Aorta (tissue), 5 donors: ENCODE measurements around the gene ACTL9. TPM values are rescaled to one million over a fixed set of nuclear protein-coding genes. Genes with fewer than 3 reads are reported as not detected.

Source experiments
- ATAC-seq: fragments of 200-7000 bp; cut with Tn5 transposase; one replicate; pipeline ENCODE4 v1.9.1; 2022; ENCODE audit warnings: moderate library complexity; ENCODE audit not compliant: low FRiP score
- DNase-seq, 2 donors: peaks; one replicate each; pipeline ENCODE4 v3.0.0-alpha.2; 2020
- H3K27ac ChIP-seq, 2 donors: one replicate each; pipeline ENCODE4 v1.5.1; 2013; ENCODE audit warnings: low read length in 2 of 2, mild to moderate bottlenecking in 2 of 2, moderate library complexity in 2 of 2, control low read depth in 1 of 2, inconsistent platforms in 1 of 2, low read depth in 1 of 2
- H3K27me3 ChIP-seq, 2 donors: one replicate each; pipeline ENCODE4 v1.6.1; 2013; ENCODE audit warnings: control low read depth in 1 of 2, low read length in 1 of 2, mild to moderate bottlenecking in 1 of 2, moderate library complexity in 1 of 2; ENCODE audit not compliant: insufficient read depth in 2 of 2, control insufficient read depth in 1 of 2
- H3K36me3 ChIP-seq, 2 donors: one replicate each; pipeline ENCODE4 v1.6.1; 2013; ENCODE audit warnings: control low read depth in 1 of 2, low read length in 1 of 2, mild to moderate bottlenecking in 1 of 2; ENCODE audit not compliant: insufficient read depth in 2 of 2, control insufficient read depth in 1 of 2
- H3K4me1 ChIP-seq, 2 donors: one replicate each; pipeline ENCODE4 v1.6.1; 2013; ENCODE audit warnings: low read length in 2 of 2, control low read depth in 1 of 2, mild to moderate bottlenecking in 1 of 2, moderate library complexity in 1 of 2; ENCODE audit not compliant: insufficient read depth in 2 of 2, control insufficient read depth in 1 of 2
- H3K4me3 ChIP-seq, 2 donors: one replicate each; pipeline ENCODE4 v1.5.1; 2013; ENCODE audit warnings: low read length in 2 of 2, control low read depth in 1 of 2, mild to moderate bottlenecking in 1 of 2
- H3K9me3 ChIP-seq: one replicate; pipeline ENCODE4 v1.6.1; 2013; ENCODE audit warnings: mild to moderate bottlenecking, low read length; ENCODE audit not compliant: control insufficient read depth
- WGBS, 2 donors: extraction: QIAGEN DNeasy Blood & Tissue Kit; methylation state at CpG; one replicate each; pipeline ENCODE4 v1.1.7; 2013; 5-methylcytosine and 5-hydroxymethylcytosine counted together
- intact Hi-C, 2 donors: fragments of 100-400 bp; cut with DNase I; formaldehyde crosslinking; loops; one replicate each; pipeline versions ENCODE4 v1.14.2 to v1.15.0; 2022
- polyA plus RNA-seq, 2 donors: library from polyadenylated mRNA; stranded (reverse); fragments of 200-250 nt; gene quantifications; one replicate each; pipeline ENCODE4 v1.2.3, GENCODE V29; 2013
- total RNA-seq, 2 donors: library from RNA; stranded (reverse); fragmentation: NEBNext Ultra II Directional; extraction: Animal tissue kit (Norgen Biotek cat#: 25700); gene quantifications; one replicate each; pipeline ENCODE4 v1.2.1, GENCODE V29; 2021
- donor health status: healthy with polysubstance abuse.
- donor health status: Bipolar disorder and iron deficiency.
- donor health status: DM: no; HTN: no; CAD: no.
- donor health status: DM: no; HTN: no; CAD: no.
- donor health status: DM: yes; HTN: yes; CAD: no.

The ACTL9 gene
- total and polyA plus RNA-seq, 4 donors: not detected

DNA sequence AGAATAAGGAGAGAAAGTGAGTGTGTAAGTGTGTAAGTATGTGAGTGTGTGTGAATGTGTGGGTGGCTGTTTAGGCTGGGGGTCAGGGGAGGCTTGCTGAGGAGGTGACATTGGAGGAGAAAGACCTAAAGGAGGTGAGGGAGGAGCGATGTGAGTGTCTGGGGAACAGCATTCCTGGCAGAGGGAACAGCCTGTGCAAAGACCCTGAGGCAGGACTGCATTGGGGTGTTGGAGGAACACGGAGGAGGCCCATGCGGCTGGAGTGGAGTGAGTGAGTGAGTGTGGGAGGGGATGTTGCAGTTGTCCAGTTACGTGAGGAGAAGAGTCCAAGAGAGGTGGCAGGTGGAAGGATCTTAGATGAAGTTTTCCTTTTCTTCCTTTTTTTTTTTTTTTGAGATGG, 36.3 kb downstream of the ACTL9 start:
- H3K4me1 ChIP-seq: no peaks in the 10 kb centered on the region
- 79 to 84% methylated on average over 4 of the region's 4 CpGs for WGBS, 2 donors
- intact Hi-C loops: no loop called here

DNA sequence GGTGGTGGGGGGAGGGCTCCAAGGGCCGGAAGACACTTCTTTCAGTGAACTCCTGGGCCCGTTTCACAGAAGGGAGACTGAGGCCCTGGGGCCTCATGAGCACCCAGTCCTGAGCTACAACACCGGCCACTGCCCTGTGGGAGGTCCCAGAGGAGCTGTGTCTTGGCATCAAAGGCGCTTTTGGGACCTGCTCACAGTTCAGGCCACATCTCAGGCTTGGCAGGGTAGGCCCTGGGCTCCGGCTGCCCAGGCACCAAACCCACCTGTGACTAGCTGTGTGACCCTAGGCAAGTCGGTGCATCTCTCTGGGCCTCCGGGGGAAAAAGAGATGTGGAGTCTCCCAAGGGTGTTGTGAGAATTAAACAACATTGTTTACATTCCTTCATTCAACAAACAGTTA, 38.7 kb downstream of the ACTL9 start:
- WGBS, 2 donors: 66 to 68% methylated on average over 7 of the region's 7 CpGs
- intact Hi-C loops: loop anchor here in 1 of 2 donors (5.0 kb wide), 1 partner anchor 422 kb away; no protein-coding TSS in a partner anchor
- H3K4me3 ChIP-seq: no peak overlapping the region

More for the DNA sequence above, 36.3 kb downstream of the ACTL9 start:
- no peak overlapping the region for H3K4me3 ChIP-seq
- ATAC-seq (no peak), DNase-seq (peak in 1 of 2 donors; percentile 27)
- H3K27me3 ChIP-seq: no peaks in the 10 kb centered on the region
- H3K27ac ChIP-seq: no peak overlapping the region
- H3K36me3 ChIP-seq: no peaks in the 10 kb centered on the region
- H3K9me3 ChIP-seq: no peaks in the 10 kb centered on the region

GRCh38 chr19:8657869-8658268, 40.7 kb downstream of the ACTL9 start:
- no peaks in the 10 kb centered on the region for H3K36me3 ChIP-seq
- no peaks in the 10 kb centered on the region for H3K27me3 ChIP-seq
- intact Hi-C loops: loop anchor here in 1 of 2 donors (5.0 kb wide), 1 partner anchor 424 kb away; no protein-coding TSS in a partner anchor
- no peaks in the 10 kb centered on the region for H3K9me3 ChIP-seq
- no peak for DNase-seq
- H3K4me3 ChIP-seq: no peak overlapping the region
- ATAC-seq: no peak
- WGBS, 2 donors: 79 to 82% methylated on average over 5 of the region's 5 CpGs
- no peak overlapping the region for H3K27ac ChIP-seq
- H3K4me1 ChIP-seq: no peaks in the 10 kb centered on the region

More for the DNA sequence above, 38.7 kb downstream of the ACTL9 start:
- DNase-seq (peak in 1 of 2 donors; percentile 63), ATAC-seq (no peak)
- Histone ChIP-seq H3K9me3 (no peaks in the 10 kb centered on the region), H3K27ac (no peak overlapping the region), H3K4me1 (no peaks in the 10 kb centered on the region), H3K27me3 (no peaks in the 10 kb centered on the region), H3K36me3 (no peaks in the 10 kb centered on the region)

GRCh38 chr19:8655340-8655709, 43.3 kb downstream of the ACTL9 start:
- 78 to 79% methylated on average over 12 of the region's 12 CpGs for WGBS, 2 donors
- Histone ChIP-seq H3K27ac (no peak overlapping the region), H3K36me3 (no peaks in the 10 kb centered on the region), H3K9me3 (no peaks in the 10 kb centered on the region), H3K4me1 (no peaks in the 10 kb centered on the region), H3K27me3 (no peaks in the 10 kb centered on the region), H3K4me3 (no peak overlapping the region)
- DNase-seq: peak in 1 of 2 donors; percentile 58
- ATAC-seq: no peak
- intact Hi-C loops: loop anchor here (2.0 to 5.0 kb wide), 2 partner anchors 425 to 427 kb away; no protein-coding TSS in a partner anchor

DNA sequence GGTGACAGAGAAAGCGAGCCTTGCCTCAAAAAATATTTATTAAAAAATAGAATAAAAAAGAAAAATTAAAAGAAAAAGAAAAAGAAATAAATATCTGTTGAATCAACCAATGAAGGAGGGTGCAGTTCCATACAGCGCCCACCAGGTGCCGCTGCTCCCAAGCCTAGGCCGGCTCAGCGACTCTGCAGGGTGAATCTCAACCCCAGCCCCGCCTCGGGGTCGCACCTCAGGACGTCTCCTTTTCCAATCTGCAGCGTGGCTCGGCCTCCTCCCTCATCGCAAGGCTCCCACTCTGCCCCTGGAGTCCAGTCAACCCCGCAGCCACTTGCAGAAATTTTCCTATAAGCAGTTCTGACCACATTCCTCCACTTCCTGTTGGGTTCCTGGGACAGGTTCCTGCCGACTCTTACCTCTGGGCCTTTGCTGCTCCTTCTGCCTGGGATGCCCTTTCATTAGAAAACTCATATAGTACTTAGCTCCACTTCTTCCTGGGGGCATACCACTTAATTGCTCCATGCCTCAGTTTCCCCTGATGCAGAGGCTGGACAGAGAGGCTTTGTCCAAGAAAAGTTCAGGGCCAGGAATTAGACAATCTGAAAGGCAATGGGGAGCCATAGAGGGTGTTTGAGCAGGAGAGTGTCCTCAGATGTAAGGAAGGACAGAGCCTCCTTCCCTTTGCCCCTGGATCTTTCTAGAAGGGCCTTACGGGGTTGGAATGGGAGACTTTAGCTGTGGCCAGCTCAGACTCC, 43.8 kb downstream of the ACTL9 start:
- ATAC-seq (peak; percentile 84), DNase-seq (peak; percentile 66 to 88)
- 6 to 7% methylated on average over 15 of the region's 15 CpGs for WGBS, 2 donors
- H3K27ac ChIP-seq: no peak overlapping the region
- H3K9me3 ChIP-seq: no peaks in the 10 kb centered on the region
- H3K4me3 ChIP-seq: no peak overlapping the region
- intact Hi-C loops: loop anchor here (2.0 to 5.0 kb wide), 2 partner anchors 426 to 428 kb away; no protein-coding TSS in a partner anchor
- no peaks in the 10 kb centered on the region for H3K36me3 ChIP-seq
- no peaks in the 10 kb centered on the region for H3K4me1 ChIP-seq
- no peaks in the 10 kb centered on the region for H3K27me3 ChIP-seq

DNA sequence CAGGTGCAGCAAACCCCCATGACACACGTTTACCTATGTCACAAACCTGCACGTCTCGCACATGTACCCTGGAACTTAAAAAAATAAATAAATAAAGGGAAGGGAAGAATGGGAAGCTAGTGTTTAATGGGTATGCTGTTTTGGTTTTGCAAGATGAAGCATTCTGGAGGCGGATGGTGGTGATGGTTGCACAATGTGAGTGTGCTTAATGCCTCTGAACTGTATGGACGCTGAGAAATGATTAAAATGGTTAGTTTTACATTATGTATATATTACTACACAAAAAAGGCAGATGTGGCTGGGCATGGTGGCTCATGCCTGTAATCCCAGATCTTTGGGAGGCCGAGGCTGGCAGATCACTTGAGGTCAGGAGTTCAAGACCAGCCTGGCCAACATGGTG, 50.4 kb downstream of the ACTL9 start:
- intact Hi-C loops: no loop called here
- H3K4me1 ChIP-seq: no peaks in the 10 kb centered on the region
- H3K27ac ChIP-seq: no peak overlapping the region
- H3K27me3 ChIP-seq: no peaks in the 10 kb centered on the region
- ATAC-seq (no peak), DNase-seq (no peak)
- H3K36me3 ChIP-seq: no peaks in the 10 kb centered on the region
- 69 to 75% methylated on average over 6 of the region's 6 CpGs for WGBS, 2 donors
- H3K9me3 ChIP-seq: no peaks in the 10 kb centered on the region
- H3K4me3 ChIP-seq: no peak overlapping the region

Other genes with a start within 250 kb of the ACTL9 start
- 1 to 10 TPM; 2.5 to 3.8 TPM for gene PRAM1, start 196.2 kb downstream of the ACTL9 start, total RNA-seq
- gene PRAM1, start 196.2 kb downstream of the ACTL9 start, polyA plus RNA-seq: 1 to 10 TPM in 1 of 2 donors, under 1 TPM in 1; 0.25 to 3.2 TPM
- gene ZNF414, start 184.6 kb downstream of the ACTL9 start, total RNA-seq: 10 to 100 TPM; 16.4 to 17.7 TPM
- gene ZNF414, start 184.6 kb downstream of the ACTL9 start, polyA plus RNA-seq: 10 to 100 TPM in 1 of 2 donors, 1 to 10 TPM in 1; 4.0 to 33.0 TPM
- 10 to 100 TPM; 30.3 to 63.8 TPM for gene MYO1F, start 121.4 kb downstream of the ACTL9 start, total RNA-seq
- gene MYO1F, start 121.4 kb downstream of the ACTL9 start, polyA plus RNA-seq: 10 to 100 TPM in 1 of 2 donors, 1 to 10 TPM in 1; 2.1 to 10.0 TPM
- gene ADAMTS10, start 88.1 kb downstream of the ACTL9 start, total RNA-seq: 100 to 1,000 TPM in 1 of 2 donors, 10 to 100 TPM in 1; 58.1 to 188 TPM
- 100 to 1,000 TPM in 1 of 2 donors, 10 to 100 TPM in 1; 18.8 to 264 TPM for gene ADAMTS10, start 88.1 kb downstream of the ACTL9 start, polyA plus RNA-seq
- not detected for gene NFILZ, start 68.2 kb downstream of the ACTL9 start, total RNA-seq
- gene NFILZ, start 68.2 kb downstream of the ACTL9 start, polyA plus RNA-seq: not detected
- gene OR2Z1, start 22.8 kb upstream of the ACTL9 start, total RNA-seq: not detected
- gene OR2Z1, start 22.8 kb upstream of the ACTL9 start, polyA plus RNA-seq: not detected
- 10 to 100 TPM; 24.1 to 32.7 TPM for gene ZNF558, start 133.5 kb upstream of the ACTL9 start, total RNA-seq
- 10 to 100 TPM in 1 of 2 donors, 1 to 10 TPM in 1; 6.3 to 21.4 TPM for gene ZNF558, start 133.5 kb upstream of the ACTL9 start, polyA plus RNA-seq
- not detected for gene MBD3L1, start 133.6 kb upstream of the ACTL9 start, total RNA-seq
- not detected for gene MBD3L1, start 133.6 kb upstream of the ACTL9 start, polyA plus RNA-seq